ENCODE results near the gene ANO9. TPM values are rescaled to one million over a fixed set of nuclear protein-coding genes. Genes with fewer than 3 reads are reported as not detected.
A peak's percentile ranks its signal among the peaks of the same experiment; 100 is the strongest.
"Not testable (repeated sequence)": the region's sequence is repeated elsewhere in the genome, so short reads cannot be mapped to it uniquely, and the experiment has no call there.

The ANO9 gene
- total RNA-seq, 1 donor from 2014 or later = 33.8 TPM

GRCh38 chr11:433111-433510 lies 8.7 kb downstream of the ANO9 start:
- no peak overlapping the region for H3K4me3 Mint-ChIP-seq
- no peak for DNase-seq (ENCODE audit: low spot score)
- intact Hi-C loops (cut with micrococcal nuclease) = no loop called here
- H3K4me1 Mint-ChIP-seq (ENCODE audit: low read depth) = peaks cover 6% of the 10 kb centered on the region
- H3K9me3 Mint-ChIP-seq = no peaks in the 10 kb centered on the region
- no peaks in the 10 kb centered on the region for H3K27me3 Mint-ChIP-seq (ENCODE audit: insufficient read depth)
- H3K27ac Mint-ChIP-seq = no peak overlapping the region
- H3K36me3 Mint-ChIP-seq (ENCODE audit: low read depth) = peaks cover 8% of the 10 kb centered on the region

- peaks cover 10% of the 10 kb centered on the region for H3K36me3 Mint-ChIP-seq (ENCODE audit: low read depth)
- no peak overlapping the region for H3K27ac Mint-ChIP-seq
- no peak overlapping the region for H3K4me3 Mint-ChIP-seq
- intact Hi-C loops (cut with micrococcal nuclease) = no loop called here
- no peaks in the 10 kb centered on the region for H3K9me3 Mint-ChIP-seq
- H3K27me3 Mint-ChIP-seq (ENCODE audit: insufficient read depth) = no peaks in the 10 kb centered on the region
- H3K4me1 Mint-ChIP-seq (ENCODE audit: low read depth) = peaks cover 6% of the 10 kb centered on the region
- DNase-seq (ENCODE audit: low spot score) = no peak
Measured at GRCh38 chr11:432501-433100, 9.2 kb downstream of the ANO9 start.

GRCh38 chr11:431921-432320 lies 9.9 kb downstream of the ANO9 start:
- no peak overlapping the region for H3K27ac Mint-ChIP-seq
- H3K4me1 Mint-ChIP-seq (ENCODE audit: low read depth) = no peaks in the 10 kb centered on the region
- H3K27me3 Mint-ChIP-seq (ENCODE audit: insufficient read depth) = no peaks in the 10 kb centered on the region
- H3K36me3 Mint-ChIP-seq (ENCODE audit: low read depth) = peaks cover 11% of the 10 kb centered on the region
- intact Hi-C loops (cut with micrococcal nuclease) = no loop called here
- H3K9me3 Mint-ChIP-seq = no peaks in the 10 kb centered on the region
- no peak overlapping the region for H3K4me3 Mint-ChIP-seq
- DNase-seq (ENCODE audit: low spot score) = no peak

- H3K27ac Mint-ChIP-seq = no peak overlapping the region
- intact Hi-C loops (cut with micrococcal nuclease) = no loop called here
- H3K27me3 Mint-ChIP-seq (ENCODE audit: insufficient read depth) = no peaks in the 10 kb centered on the region
- no peak for DNase-seq (ENCODE audit: low spot score)
- no peaks in the 10 kb centered on the region for H3K4me1 Mint-ChIP-seq (ENCODE audit: low read depth)
- H3K9me3 Mint-ChIP-seq = no peaks in the 10 kb centered on the region
- no peak overlapping the region for H3K4me3 Mint-ChIP-seq
- peaks cover 15% of the 10 kb centered on the region for H3K36me3 Mint-ChIP-seq (ENCODE audit: low read depth)
Measured at GRCh38 chr11:429931-430456, 11.8 kb downstream of the ANO9 start.

GRCh38 chr11:429391-429790 lies 12.4 kb downstream of the ANO9 start:
- H3K9me3 Mint-ChIP-seq = no peaks in the 10 kb centered on the region
- no peaks in the 10 kb centered on the region for H3K4me1 Mint-ChIP-seq (ENCODE audit: low read depth)
- DNase-seq (ENCODE audit: low spot score) = no peak
- H3K27ac Mint-ChIP-seq = no peak overlapping the region
- H3K4me3 Mint-ChIP-seq = no peak overlapping the region
- intact Hi-C loops (cut with micrococcal nuclease) = no loop called here
- no peaks in the 10 kb centered on the region for H3K27me3 Mint-ChIP-seq (ENCODE audit: insufficient read depth)
- H3K36me3 Mint-ChIP-seq (ENCODE audit: low read depth) = peaks cover 19% of the 10 kb centered on the region

GRCh38 chr11:428295-428694 lies 13.5 kb downstream of the ANO9 start:
- DNase-seq (ENCODE audit: low spot score) = no peak
- intact Hi-C loops (cut with micrococcal nuclease) = no loop called here
- Mint-ChIP-seq H3K4me1 (ENCODE audit: low read depth) (no peaks in the 10 kb centered on the region), H3K27me3 (ENCODE audit: insufficient read depth) (no peaks in the 10 kb centered on the region), H3K27ac (no peak overlapping the region), H3K9me3 (no peaks in the 10 kb centered on the region), H3K4me3 (no peak overlapping the region), H3K36me3 (ENCODE audit: low read depth) (peaks cover 21% of the 10 kb centered on the region)

GRCh38 chr11:426851-427250 lies 15.0 kb downstream of the ANO9 start:
- intact Hi-C loops (cut with micrococcal nuclease) = no loop called here
- no peak overlapping the region for H3K27ac Mint-ChIP-seq
- H3K4me3 Mint-ChIP-seq = no peak overlapping the region
- no peaks in the 10 kb centered on the region for H3K9me3 Mint-ChIP-seq
- DNase-seq (ENCODE audit: low spot score) = no peak
- H3K4me1 Mint-ChIP-seq (ENCODE audit: low read depth) = no peaks in the 10 kb centered on the region
- peaks cover 24% of the 10 kb centered on the region for H3K36me3 Mint-ChIP-seq (ENCODE audit: low read depth)
- H3K27me3 Mint-ChIP-seq (ENCODE audit: insufficient read depth) = no peaks in the 10 kb centered on the region

- Mint-ChIP-seq H3K27me3 (ENCODE audit: insufficient read depth) (no peaks in the 10 kb centered on the region), H3K4me3 (no peak overlapping the region), H3K27ac (no peak overlapping the region), H3K9me3 (no peaks in the 10 kb centered on the region), H3K4me1 (ENCODE audit: low read depth) (no peaks in the 10 kb centered on the region), H3K36me3 (ENCODE audit: low read depth) (peaks cover 24% of the 10 kb centered on the region)
- intact Hi-C loops (cut with micrococcal nuclease) = no loop called here
- DNase-seq (ENCODE audit: low spot score) = no peak
Measured at GRCh38 chr11:425301-425700, 16.5 kb downstream of the ANO9 start.

GRCh38 chr11:424766-425165 lies 17.0 kb downstream of the ANO9 start:
- H3K27me3 Mint-ChIP-seq (ENCODE audit: insufficient read depth); H3K27ac Mint-ChIP-seq; H3K9me3 Mint-ChIP-seq; H3K4me1 Mint-ChIP-seq (ENCODE audit: low read depth); H3K4me3 Mint-ChIP-seq; DNase-seq (ENCODE audit: low spot score); intact Hi-C loops (cut with micrococcal nuclease): not testable (repeated sequence)
- H3K36me3 Mint-ChIP-seq (ENCODE audit: low read depth) = peaks cover 24% of the 10 kb centered on the region

GRCh38 chr11:424232-424631 lies 17.6 kb downstream of the ANO9 start:
- Mint-ChIP-seq H3K4me1 (ENCODE audit: low read depth) (no peaks in the 10 kb centered on the region), H3K4me3 (no peak overlapping the region), H3K36me3 (ENCODE audit: low read depth) (peaks cover 24% of the 10 kb centered on the region), H3K9me3 (no peaks in the 10 kb centered on the region), H3K27ac (no peak overlapping the region), H3K27me3 (ENCODE audit: insufficient read depth) (no peaks in the 10 kb centered on the region)
- no peak for DNase-seq (ENCODE audit: low spot score)
- intact Hi-C loops (cut with micrococcal nuclease) = no loop called here

- Mint-ChIP-seq H3K4me1 (ENCODE audit: low read depth) (no peaks in the 10 kb centered on the region), H3K27me3 (ENCODE audit: insufficient read depth) (no peaks in the 10 kb centered on the region), H3K27ac (no peak overlapping the region), H3K4me3 (no peak overlapping the region), H3K36me3 (ENCODE audit: low read depth) (peaks cover 17% of the 10 kb centered on the region), H3K9me3 (no peaks in the 10 kb centered on the region)
- intact Hi-C loops (cut with micrococcal nuclease) = no loop called here
- no peak for DNase-seq (ENCODE audit: low spot score)
Measured at GRCh38 chr11:422249-422656, 19.6 kb downstream of the ANO9 start.

GRCh38 chr11:420911-421321 lies 20.9 kb downstream of the ANO9 start:
- H3K27ac Mint-ChIP-seq = no peak overlapping the region
- peaks cover 5% of the 10 kb centered on the region for H3K4me1 Mint-ChIP-seq (ENCODE audit: low read depth)
- H3K36me3 Mint-ChIP-seq (ENCODE audit: low read depth) = peaks cover 17% of the 10 kb centered on the region
- H3K27me3 Mint-ChIP-seq (ENCODE audit: insufficient read depth) = no peaks in the 10 kb centered on the region
- H3K9me3 Mint-ChIP-seq = no peaks in the 10 kb centered on the region
- DNase-seq (ENCODE audit: low spot score) = no peak
- intact Hi-C loops (cut with micrococcal nuclease) = no loop called here
- H3K4me3 Mint-ChIP-seq = no peak overlapping the region

- no peaks in the 10 kb centered on the region for H3K27me3 Mint-ChIP-seq (ENCODE audit: insufficient read depth)
- no peak for DNase-seq (ENCODE audit: low spot score)
Measured at GRCh38 chr11:420054-420910, 21.5 kb downstream of the ANO9 start.

More at GRCh38 chr11:420054-420910, 21.5 kb downstream of the ANO9 start:
- Mint-ChIP-seq H3K9me3 (no peaks in the 10 kb centered on the region), H3K4me3 (peak overlapping the region; percentile 56), H3K4me1 (ENCODE audit: low read depth) (peaks cover 12% of the 10 kb centered on the region), H3K27ac (no peak overlapping the region), H3K36me3 (ENCODE audit: low read depth) (peaks cover 15% of the 10 kb centered on the region)
- intact Hi-C loops (cut with micrococcal nuclease) = no loop called here
